Measurements from ENCODE around the gene COPS2. TPM values are rescaled to one million over a fixed set of nuclear protein-coding genes. Genes with fewer than 3 reads are reported as not detected.

Gene COPS2
- total and polyA plus RNA-seq, 2 donors (not counting 1 experiment from before 2014, with no cell fraction given) = 92.2 to 98.1 TPM

DNA sequence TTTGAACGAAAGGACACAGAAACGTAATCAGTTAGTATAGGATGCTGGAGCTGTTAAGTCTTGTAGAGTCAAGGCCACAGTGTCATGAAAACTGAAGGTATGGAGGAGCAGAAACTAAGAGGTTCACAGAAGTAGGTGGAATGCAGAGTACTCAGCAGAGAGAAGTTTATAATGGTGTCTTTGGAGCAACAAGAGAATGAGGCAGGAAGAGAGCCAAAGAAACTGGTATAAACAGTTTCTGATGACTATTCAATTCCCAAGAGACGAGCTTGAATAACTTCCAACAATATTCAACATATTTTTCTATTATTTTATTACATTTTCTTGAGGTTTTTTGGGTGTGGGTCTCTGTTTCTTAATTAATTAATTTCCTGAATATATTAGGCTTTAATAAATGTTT, 44.3 kb upstream of the COPS2 start:
- Histone ChIP-seq H3K79me2 (ENCODE audit: control insufficient read depth, insufficient read depth, low read length) (peaks cover 3% of the 10 kb centered on the region), H3K36me3 (ENCODE audit: control insufficient read depth, insufficient read depth, low read length) (no peaks in the 10 kb centered on the region), H3K9ac (ENCODE audit: insufficient read depth, low read length) (no peak overlapping the region), H3K4me2 (ENCODE audit: extremely low read depth, insufficient read depth, low read length) (peak overlapping the region; percentile 67), H3K4me3 (replicated peaks in 1 of 4; ENCODE audit: control extremely low read depth in 1 of 4, insufficient read depth in 1 of 4, low read depth in 3 of 4, low read length in 4 of 4) (no peak overlapping the region), H3K27me3 (ENCODE audit: control insufficient read depth, insufficient read depth, low read length) (no peaks in the 10 kb centered on the region), H3K27ac (ENCODE audit: insufficient read depth, low read length) (no peak overlapping the region), H4K20me1 (ENCODE audit: control insufficient read depth, extremely low read depth, insufficient read depth, low read length) (no peaks in the 10 kb centered on the region), H3K4me1 (ENCODE audit: control insufficient read depth, extremely low read depth, insufficient read depth, low read length) (no peaks in the 10 kb centered on the region), H3K9me3 (ENCODE audit: control insufficient read depth, insufficient read depth, low read depth, low read length) (no peaks in the 10 kb centered on the region), H2AFZ (ENCODE audit: low read length) (no peak overlapping the region)
- peak in 1 of 2 donors; percentile 63 for DNase-seq (ENCODE audit: low read depth in 2 of 2)
- no peak for TF ChIP-seq EZH2 (IDR thresholded peaks at IDR 0.05; ENCODE audit: low read length, missing control alignments)
- TF ChIP-seq, protein P1, sequence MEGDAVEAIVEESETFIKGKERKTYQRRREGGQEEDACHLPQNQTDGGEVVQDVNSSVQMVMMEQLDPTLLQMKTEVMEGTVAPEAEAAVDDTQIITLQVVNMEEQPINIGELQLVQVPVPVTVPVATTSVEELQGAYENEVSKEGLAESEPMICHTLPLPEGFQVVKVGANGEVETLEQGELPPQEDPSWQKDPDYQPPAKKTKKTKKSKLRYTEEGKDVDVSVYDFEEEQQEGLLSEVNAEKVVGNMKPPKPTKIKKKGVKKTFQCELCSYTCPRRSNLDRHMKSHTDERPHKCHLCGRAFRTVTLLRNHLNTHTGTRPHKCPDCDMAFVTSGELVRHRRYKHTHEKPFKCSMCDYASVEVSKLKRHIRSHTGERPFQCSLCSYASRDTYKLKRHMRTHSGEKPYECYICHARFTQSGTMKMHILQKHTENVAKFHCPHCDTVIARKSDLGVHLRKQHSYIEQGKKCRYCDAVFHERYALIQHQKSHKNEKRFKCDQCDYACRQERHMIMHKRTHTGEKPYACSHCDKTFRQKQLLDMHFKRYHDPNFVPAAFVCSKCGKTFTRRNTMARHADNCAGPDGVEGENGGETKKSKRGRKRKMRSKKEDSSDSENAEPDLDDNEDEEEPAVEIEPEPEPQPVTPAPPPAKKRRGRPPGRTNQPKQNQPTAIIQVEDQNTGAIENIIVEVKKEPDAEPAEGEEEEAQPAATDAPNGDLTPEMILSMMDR (conservative IDR thresholded peaks at IDR 0.05 in 1 of 2, IDR thresholded peaks at IDR 0.05 in 1 of 2; ENCODE audit: low read depth in 1 of 2, low read length in 2 of 2) = no peak

DNA sequence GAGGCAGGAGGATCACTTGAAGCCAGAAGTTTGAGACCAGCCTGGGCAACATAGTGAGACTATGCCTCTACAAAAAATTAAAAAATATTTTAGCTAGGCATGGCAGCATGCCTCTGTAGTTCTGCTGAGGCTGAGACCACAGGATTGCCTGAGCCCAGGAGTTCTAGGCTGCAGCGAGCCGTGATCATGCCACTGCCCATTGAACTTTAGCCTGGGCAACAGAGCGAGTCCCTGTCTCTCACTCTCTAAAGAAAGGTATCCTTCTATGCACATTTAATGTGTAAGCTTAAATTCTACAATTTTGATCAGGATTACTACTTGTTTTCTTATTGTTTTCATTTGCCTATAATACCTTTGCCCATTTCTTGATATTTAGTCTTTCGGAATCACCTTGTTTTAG, 41.5 kb upstream of the COPS2 start:
- no peak overlapping the region for H3K27ac ChIP-seq (ENCODE audit: insufficient read depth, low read length)
- no peak for DNase-seq (ENCODE audit: low read depth in 2 of 2)
- no peak overlapping the region for H3K4me2 ChIP-seq (ENCODE audit: extremely low read depth, insufficient read depth, low read length)
- H3K9me3 ChIP-seq (ENCODE audit: control insufficient read depth, insufficient read depth, low read depth, low read length) = no peaks in the 10 kb centered on the region
- no peaks in the 10 kb centered on the region for H4K20me1 ChIP-seq (ENCODE audit: control insufficient read depth, extremely low read depth, insufficient read depth, low read length)
- no peak overlapping the region for H2AFZ ChIP-seq (ENCODE audit: low read length)
- no peak for TF ChIP-seq EZH2 (IDR thresholded peaks at IDR 0.05; ENCODE audit: low read length, missing control alignments)
- TF ChIP-seq, protein P1 (conservative IDR thresholded peaks at IDR 0.05 in 1 of 2, IDR thresholded peaks at IDR 0.05 in 1 of 2; ENCODE audit: low read depth in 1 of 2, low read length in 2 of 2) = no peak
- no peaks in the 10 kb centered on the region for H3K36me3 ChIP-seq (ENCODE audit: control insufficient read depth, insufficient read depth, low read length)
- no peaks in the 10 kb centered on the region for H3K27me3 ChIP-seq (ENCODE audit: control insufficient read depth, insufficient read depth, low read length)
- no peaks in the 10 kb centered on the region for H3K4me1 ChIP-seq (ENCODE audit: control insufficient read depth, extremely low read depth, insufficient read depth, low read length)
- H3K9ac ChIP-seq (ENCODE audit: insufficient read depth, low read length) = no peak overlapping the region
- no peak overlapping the region for H3K4me3 ChIP-seq (replicated peaks in 1 of 4; ENCODE audit: control extremely low read depth in 1 of 4, insufficient read depth in 1 of 4, low read depth in 3 of 4, low read length in 4 of 4)
- peaks cover 3% of the 10 kb centered on the region for H3K79me2 ChIP-seq (ENCODE audit: control insufficient read depth, insufficient read depth, low read length)

DNA sequence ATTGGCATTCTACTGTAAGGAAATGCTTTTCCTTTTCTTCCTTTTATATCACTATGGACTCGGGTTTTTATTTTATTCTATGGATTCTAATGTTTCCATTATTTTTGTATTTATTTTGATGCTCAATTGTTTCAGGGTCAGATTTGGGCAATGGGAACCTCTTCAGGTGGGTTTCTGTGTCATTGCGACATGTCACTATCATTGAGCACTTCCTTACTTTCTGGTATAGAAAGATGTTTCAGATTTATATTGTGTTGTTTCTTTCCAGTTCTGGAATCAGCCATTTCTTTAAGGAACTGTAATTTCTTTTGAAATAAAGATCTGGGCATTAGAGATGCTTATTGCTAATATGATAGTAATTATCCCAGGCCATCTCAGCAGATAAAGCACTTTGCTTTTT, 36.5 kb upstream of the COPS2 start:
- no peak for DNase-seq (ENCODE audit: low read depth in 2 of 2)
- TF ChIP-seq, protein P1 (conservative IDR thresholded peaks at IDR 0.05 in 1 of 2, IDR thresholded peaks at IDR 0.05 in 1 of 2; ENCODE audit: low read depth in 1 of 2, low read length in 2 of 2) = no peak
- no peak for TF ChIP-seq EZH2 (IDR thresholded peaks at IDR 0.05; ENCODE audit: low read length, missing control alignments)
- H3K27me3 ChIP-seq (ENCODE audit: control insufficient read depth, insufficient read depth, low read length) = no peaks in the 10 kb centered on the region
- H2AFZ ChIP-seq (ENCODE audit: low read length) = no peak overlapping the region
- no peak overlapping the region for H3K4me2 ChIP-seq (ENCODE audit: extremely low read depth, insufficient read depth, low read length)
- no peak overlapping the region for H3K9ac ChIP-seq (ENCODE audit: insufficient read depth, low read length)
- H3K9me3 ChIP-seq (ENCODE audit: control insufficient read depth, insufficient read depth, low read depth, low read length) = no peaks in the 10 kb centered on the region
- H3K4me3 ChIP-seq (replicated peaks in 1 of 4; ENCODE audit: control extremely low read depth in 1 of 4, insufficient read depth in 1 of 4, low read depth in 3 of 4, low read length in 4 of 4) = no peak overlapping the region
- no peaks in the 10 kb centered on the region for H3K36me3 ChIP-seq (ENCODE audit: control insufficient read depth, insufficient read depth, low read length)
- peaks cover 18% of the 10 kb centered on the region for H3K79me2 ChIP-seq (ENCODE audit: control insufficient read depth, insufficient read depth, low read length)
- H3K4me1 ChIP-seq (ENCODE audit: control insufficient read depth, extremely low read depth, insufficient read depth, low read length) = peaks cover 3% of the 10 kb centered on the region
- no peak overlapping the region for H3K27ac ChIP-seq (ENCODE audit: insufficient read depth, low read length)
- H4K20me1 ChIP-seq (ENCODE audit: control insufficient read depth, extremely low read depth, insufficient read depth, low read length) = no peaks in the 10 kb centered on the region
